Hematopoietic multipotent progenitor cell (in vitro differentiated cells): ENCODE data around the gene FAM83C. TPM values are rescaled to one million over a fixed set of nuclear protein-coding genes. Genes with fewer than 3 reads are reported as not detected.

Experiments
- DNase-seq, 3 donors: peaks; one replicate each; pipeline ENCODE4 v3.0.0-alpha.2; 2011 to 2015; ENCODE audit warnings: low read depth in 2 of 3, low spot score in 2 of 3
- total RNA-seq: library from RNA; depleted of rRNA; stranded (reverse); fragments of >200 nt; gene quantifications from one replicate; pipeline ENCODE4 v1.2.3, GENCODE V29; 2012

Gene FAM83C
- total RNA-seq, 1 donor: under 0.01 TPM

DNA sequence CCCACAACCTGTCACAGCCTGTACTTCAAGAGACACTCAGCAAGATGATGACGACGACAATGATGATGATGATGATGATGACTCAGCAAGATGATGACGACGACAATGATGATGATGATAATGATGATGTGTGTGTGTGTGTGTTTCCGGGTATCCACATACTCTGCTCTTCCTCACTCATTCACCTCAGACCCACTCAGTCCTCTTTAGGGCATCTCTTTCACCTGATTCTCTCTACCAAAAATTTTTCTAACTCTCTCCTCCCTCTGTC lies 6.5 kb downstream of the FAM83C start:
- DNase-seq: no peak

DNA sequence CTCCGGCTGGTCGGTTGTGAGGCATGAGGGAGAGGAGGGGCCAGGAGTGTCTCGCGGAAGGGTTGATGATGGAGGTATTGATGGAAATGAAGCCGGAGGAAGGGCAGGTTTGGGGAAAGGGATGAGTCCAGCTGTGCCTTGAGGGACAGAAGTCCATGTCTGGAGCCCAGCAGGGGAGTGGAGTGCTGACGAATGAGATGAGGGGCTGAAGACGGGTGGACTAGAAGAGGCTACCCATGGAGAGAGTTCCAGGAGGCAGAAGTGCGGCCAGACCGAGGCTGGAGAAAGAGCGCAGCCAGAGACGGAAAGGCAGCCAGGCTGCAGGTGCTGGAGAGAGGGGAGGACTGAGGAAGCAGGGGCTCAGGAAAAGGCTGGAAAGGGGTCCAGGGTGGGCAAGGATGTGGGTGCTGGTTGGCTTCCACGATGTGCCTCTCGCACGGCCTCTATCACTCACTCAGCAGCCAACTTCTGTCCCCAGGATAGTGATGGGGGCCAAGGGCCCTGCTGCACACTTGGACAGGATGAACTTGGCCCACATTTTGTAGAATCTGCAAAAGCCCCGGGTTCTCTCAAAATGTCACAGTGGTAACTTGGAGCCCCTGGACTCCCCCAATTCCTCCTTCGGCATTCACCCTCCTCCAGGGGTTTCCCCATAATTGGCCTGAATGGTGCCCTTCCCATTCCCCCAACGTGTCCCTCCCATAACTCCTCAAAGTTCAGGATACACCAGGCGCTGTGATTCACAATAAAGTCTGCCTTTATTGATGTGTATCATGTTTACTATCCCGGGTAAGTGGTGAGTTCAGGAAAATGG lies 7.0 kb downstream of the FAM83C start:
- DNase-seq: no peak

DNA sequence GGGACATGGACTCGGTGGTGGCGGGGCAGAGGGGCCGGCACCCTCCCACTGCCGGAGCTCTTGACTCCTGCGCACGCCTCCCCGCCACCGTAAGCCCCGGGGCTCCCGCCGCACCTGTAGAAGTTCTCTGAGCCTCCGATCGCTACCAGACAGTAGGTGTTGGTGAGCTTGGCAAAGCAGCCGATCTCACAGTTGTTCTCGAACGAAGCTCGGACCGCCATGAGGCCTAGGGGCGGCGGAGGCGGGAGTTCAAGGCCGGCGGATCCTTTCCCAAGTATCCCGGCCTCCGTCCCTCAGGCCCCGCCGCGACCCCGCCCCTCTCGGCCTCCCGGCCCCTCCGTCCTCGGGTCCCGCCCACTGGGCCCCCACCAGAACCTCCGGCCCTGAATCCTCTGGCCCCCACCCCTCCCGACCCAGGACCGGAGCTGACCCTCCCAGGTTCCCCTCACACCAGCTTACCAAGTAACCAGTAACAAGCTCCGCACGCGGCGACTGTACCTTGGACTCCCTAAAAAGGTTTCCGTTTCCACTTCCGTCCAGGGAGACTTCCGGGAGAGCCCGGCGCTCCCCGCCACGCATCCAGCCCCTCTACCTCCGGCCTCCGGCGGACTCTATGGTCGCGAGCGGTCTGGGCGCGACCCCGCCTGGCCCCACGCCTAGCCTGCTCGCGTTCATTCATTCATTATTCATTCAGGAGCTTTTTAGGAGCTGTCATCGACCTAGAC lies 7.8 kb downstream of the FAM83C start, which contains the start of gene EIF6:
TSS of gene EIF6 (minus strand) at position 506 of the 725 bp plus-strand sequence. CDS start at position 221, 285 bp downstream.
- DNase-seq: peak in 2 of 3 donors; percentile 78 to 79

DNA sequence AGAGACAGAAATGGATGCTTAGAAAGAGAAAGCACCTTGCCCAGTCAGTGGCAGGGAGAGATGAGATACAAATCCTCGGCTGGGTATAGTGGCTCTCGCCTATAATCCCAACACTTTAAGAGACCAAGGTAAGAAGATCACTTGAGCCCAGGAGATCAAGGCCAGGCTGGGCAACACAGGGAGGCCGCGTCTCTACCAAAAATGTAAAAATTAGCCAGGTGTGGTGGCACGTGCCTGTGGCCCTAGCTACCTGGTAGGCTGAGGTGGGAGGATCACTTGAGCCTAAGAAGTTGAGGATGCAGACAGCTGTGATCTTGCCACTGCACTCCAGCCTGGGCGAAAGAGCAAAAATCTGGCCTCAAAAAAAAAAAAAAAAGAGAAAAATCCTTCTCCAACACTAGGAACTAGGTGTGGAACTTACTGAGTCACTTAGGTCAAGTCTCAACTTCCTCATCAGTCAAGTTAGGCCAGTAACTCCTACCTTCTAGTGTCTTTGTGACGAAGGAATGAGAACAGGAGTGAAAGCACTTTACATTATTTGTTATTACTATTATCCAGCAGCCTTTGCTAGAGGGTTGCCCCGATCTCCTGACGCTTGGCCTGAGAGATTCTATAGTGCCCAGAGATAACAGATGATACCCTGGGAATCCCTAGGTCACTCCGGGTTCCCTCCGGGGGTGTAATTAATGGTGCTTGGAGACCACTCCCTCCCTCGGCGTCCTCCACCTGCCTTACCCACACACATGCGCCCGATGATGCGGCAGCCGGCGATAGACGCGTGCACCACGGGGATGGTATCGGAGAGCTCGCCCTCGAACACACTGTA lies 8.6 kb downstream of the FAM83C start:
- peak in 2 of 3 donors; percentile 17 to 24 for DNase-seq

DNA sequence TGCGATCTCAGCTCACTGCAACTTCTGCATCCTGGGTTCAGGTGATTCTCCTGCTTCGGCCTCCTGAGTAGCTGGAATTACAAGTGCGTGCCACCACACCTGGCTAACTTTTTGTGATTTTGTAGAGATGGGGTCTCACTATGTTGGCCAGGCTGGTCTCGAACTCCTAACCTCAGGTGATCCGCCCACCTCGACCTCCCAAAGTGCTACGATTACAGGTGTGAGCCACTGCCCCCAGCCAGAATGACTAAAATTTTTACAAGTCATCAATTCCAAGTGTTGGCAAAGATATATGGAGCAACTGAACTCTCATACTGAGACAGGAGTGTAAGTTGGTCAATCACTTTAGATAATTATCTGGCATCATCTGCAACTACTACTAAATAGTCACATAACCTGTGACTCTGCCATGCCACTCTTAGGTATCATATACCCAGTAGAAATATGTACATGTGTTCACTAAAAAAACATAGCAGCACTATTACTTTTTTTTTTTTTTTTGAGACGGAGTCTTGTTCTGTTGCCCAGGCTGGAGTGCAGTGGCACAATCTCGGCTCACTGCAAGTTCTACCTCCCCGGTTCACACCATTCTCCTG lies 10.6 kb downstream of the FAM83C start:
- no peak for DNase-seq

DNA sequence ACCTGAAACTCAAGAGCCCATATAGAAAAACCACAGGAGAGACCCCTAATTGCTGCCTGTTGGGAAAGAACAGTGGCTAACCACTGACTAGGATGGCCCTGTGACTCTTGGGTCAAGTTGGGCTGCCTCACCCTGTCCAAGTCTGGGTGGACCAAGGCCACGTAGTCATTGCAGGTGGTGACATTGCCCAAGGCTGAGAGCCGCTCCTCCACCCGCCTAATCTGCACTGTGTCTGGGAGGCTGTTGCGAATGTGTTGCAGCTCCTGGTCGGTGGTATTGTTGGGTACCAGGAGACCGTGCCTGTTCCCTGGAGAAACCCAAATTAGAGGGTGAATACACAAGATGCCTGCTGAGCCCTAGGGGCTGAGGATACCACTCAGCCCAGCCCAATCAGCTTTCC lies 11.7 kb downstream of the FAM83C start:
- DNase-seq: no peak

DNA sequence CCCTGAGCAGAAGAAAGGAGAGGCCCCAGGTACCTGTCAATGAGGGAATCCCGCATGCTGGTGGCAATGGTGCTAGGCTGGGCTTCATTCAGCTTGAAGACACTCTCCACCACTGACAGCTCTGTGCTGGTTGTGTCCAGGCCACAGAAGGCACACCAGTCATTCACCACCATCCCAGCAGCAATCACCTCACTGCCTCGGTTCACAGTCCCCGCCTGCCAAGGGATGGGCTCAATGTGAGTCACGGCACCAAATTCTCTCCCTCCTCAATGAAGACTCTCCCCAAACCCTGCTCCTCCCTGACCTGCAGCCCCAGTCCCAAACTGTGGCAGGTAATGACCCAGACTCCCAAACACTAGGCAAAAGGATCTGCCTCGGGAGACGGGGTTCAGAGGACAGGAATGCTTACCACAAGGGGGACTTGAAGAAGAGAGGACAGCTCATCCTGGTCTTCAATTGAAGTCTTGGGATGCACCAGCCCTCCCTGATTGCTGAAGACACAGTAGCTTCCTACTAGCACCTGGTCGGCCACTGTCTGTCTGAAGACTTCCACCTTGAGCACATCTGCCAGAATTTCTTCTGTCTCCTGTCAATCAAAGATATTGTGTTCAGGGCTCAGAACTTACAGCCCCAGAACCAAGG lies 12.6 kb downstream of the FAM83C start:
- DNase-seq: no peak

DNA sequence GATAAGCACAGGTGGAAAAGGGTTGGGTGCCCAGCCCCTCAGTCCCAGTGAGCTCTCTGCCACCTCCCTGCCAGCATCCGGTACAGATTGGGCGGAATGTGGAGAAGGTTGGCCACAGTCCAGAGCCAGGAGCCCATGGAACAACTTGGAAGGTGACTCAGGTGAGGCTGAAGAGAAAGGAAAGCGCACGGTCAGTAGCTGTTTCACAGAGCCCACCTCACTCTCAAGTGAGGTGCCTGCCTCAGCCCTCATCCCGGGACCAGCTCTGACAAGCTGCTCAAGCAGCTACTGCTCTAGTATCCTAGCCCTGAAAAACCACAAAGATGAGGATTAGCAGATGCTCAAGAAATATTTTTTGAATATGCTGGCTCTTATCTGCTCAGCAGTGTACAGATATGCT lies 13.2 kb downstream of the FAM83C start:
- no peak for DNase-seq

DNA sequence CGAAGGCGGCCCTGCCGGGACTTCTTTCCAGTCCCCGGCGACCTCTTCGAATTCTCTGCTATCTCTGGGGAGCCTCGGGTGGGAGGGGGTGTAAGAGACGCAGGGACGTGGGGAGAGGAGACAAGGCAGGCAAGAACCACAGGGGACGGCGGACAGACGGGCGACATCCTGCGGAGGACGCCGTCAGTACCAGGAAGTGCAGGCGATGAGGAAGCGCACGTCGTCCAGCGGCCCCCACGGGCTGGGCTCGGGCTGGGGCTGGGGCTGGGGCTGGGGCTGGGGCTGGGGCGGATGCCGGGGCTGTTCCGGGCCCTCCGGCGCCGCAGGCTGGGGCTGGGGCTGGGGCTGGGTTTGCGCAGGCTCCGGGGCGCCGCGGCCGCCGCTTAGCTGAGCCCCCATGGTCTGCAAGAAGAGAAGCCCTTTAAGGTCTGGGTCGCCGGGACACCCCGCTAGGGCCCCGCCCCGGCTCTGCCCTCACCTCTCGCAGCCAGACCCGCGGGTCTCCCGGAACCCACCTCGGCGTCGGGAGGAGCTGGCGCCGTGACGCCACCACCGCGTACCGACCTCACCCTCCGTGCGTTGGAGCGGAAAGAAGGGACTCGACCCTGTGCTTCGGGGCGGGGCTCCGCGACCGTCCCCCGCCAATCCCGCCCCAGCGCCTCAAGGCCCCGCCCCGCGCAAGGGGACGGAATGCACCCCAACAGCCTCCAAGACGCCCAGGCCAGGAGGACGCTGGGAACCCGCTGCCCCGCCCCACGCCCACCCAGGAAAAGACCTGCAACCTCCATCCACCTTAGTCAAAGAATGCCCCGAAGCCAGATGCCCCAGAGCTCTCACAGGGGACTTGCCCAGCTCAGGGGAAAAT lies 14.5 kb downstream of the FAM83C start, which contains the start of gene MMP24OS:
TSS of gene MMP24OS (minus strand) at position 592 of the 865 bp plus-strand sequence. CDS start at position 399, 193 bp downstream.
- peak; percentile 77 to 93 (median 91) for DNase-seq

DNA sequence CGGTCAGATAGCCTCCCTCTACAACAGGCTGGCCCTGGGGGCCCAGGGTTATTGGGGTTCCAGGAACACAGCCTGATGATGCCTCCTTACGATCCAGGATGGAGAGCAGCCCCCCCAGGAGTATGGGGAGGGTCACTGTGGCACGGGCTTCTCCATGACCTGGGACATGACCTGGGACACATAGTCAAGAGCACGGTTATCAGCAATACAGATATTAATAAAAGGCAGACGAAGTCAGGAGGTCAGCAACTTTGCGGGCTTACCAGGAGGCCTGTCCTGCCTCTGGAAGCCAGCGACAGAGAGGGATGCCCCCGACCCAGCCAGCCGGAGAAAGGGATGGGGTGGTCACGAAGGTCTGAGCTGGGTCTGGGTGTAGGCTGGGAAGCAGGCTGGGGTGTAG lies 15.1 kb downstream of the FAM83C start:
- DNase-seq: no peak

DNA sequence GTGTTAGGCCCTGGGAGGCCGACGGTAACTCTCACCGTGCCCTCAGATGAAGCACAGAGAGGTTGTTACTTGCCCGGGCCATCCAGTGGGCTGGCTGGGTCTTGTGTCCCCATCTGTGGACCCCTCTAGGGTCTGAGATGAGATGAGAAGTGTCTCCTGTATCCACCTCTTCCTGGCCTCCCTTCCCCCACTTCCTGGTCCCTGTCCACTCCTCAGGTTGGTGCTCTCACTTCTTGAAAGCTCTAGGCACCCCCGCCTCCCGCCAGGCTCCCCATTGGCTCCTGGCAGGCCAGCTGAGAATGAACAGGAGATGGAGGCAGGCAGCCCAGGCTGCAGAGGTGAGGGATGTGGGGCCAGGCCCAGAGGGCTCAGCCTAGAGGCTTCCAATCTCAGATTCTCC lies 15.8 kb downstream of the FAM83C start:
- no peak for DNase-seq

DNA sequence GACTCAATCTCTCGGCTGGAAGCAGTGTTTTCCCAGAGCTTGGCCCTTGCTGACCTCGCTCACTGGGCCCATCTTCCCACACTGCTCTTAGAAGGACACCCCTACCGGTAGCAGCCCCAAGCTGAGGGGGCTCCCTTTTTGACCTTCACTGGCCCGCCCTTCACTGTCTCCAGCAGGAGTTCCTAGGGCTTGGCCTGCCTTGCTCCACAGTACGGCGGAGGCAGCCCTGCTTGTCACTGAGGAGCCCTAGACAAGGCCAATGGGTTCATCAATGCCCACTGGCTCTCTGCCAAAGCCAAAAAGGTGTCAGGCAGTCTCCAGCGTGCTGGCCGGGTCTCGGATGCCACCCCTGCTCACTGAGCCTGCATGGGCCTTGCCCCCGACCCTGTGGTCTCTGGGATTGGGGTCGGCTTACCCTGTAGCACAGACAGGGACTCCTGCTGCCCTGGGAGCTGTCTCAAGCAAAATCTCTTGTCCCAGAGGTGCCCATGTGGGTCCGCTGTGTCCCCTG lies 16.4 kb downstream of the FAM83C start:
- no peak for DNase-seq

DNA sequence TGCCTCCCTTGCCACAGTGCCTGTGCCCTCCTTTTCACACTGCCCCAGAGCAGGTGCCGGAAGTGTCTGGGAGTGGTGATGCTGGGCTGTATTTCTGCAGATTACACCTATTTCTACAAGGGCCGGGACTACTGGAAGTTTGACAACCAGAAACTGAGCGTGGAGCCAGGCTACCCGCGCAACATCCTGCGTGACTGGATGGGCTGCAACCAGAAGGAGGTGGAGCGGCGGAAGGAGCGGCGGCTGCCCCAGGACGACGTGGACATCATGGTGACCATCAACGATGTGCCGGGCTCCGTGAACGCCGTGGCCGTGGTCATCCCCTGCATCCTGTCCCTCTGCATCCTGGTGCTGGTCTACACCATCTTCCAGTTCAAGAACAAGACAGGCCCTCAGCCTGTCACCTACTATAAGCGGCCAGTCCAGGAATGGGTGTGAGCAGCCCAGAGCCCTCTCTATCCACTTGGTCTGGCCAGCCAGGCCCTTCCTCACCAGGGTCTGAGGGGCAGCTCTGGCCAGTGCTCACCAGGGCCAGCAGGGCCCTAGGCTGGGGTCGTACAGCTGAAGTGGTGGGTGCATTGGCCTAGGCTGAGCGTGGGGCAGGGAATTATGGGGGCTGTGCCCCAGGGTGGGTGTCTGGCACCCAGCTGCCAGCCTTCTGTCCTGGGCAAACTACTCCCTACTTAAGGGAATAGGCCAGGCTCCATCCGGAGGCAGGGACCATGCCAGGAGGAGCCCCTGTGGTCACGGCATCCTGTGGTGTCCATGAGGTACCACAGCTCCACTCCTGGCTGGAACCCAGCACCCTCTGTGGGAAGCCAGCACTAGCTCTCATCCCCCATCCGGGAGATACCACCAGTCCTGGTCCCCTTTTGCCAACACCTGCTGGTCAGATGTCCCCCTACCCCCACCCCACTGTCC lies 17.8 kb downstream of the FAM83C start:
- no peak for DNase-seq

DNA sequence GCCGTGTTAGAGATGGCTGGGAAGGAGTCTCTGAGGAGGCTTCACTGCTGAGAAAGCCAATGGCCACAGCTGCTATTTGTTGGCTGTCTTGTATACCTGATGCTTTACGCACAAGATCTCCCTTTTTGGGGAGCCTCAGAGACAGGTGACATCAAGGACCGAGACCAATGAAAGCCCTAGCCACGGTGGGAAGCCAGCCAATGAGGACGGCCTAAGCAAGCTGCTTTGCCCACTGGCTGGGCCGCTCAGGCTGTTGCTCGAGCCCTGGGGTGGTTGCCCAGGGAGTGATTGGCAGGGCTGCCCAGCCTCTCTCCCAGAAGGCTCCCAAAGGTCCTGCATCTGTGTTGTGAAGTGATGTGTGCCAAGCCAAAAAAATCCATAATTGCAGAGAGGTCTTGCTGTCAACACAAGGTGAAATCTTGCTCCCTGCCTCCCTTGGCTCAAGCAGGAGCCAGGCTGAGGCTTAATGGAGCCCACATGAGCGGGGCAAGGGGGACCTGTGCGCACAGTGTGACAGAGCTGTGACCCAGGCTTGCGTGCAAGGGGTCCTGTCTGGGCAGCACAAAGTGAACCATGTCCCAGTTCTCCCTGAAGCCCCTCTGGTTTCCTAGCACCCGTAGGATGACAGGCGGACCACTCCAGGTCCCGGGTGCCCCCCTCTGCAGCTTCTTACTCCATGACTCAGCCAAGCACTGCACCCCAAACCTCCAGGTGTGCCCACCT lies 18.6 kb downstream of the FAM83C start:
- DNase-seq: peak in 1 of 3 donors; percentile 31

DNA sequence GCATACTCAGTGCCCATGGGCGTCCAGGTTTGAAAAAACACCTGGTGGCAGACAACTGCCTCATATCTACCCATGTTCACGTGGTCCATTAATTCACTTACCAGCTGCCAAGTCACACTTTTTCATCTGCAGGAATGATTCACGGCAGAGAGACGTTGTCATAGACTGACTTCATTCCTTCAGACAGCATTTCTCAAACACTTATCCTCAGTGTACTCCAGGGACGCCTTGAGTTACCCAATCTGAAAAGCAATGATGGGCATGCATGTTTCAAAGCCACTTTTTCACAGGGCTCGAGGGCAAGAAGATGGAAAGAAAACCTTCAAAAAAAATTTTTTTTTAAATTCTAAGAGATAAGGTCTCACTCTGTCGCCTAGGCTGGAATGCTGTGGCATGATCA lies 20.3 kb downstream of the FAM83C start:
- no peak for DNase-seq

DNA sequence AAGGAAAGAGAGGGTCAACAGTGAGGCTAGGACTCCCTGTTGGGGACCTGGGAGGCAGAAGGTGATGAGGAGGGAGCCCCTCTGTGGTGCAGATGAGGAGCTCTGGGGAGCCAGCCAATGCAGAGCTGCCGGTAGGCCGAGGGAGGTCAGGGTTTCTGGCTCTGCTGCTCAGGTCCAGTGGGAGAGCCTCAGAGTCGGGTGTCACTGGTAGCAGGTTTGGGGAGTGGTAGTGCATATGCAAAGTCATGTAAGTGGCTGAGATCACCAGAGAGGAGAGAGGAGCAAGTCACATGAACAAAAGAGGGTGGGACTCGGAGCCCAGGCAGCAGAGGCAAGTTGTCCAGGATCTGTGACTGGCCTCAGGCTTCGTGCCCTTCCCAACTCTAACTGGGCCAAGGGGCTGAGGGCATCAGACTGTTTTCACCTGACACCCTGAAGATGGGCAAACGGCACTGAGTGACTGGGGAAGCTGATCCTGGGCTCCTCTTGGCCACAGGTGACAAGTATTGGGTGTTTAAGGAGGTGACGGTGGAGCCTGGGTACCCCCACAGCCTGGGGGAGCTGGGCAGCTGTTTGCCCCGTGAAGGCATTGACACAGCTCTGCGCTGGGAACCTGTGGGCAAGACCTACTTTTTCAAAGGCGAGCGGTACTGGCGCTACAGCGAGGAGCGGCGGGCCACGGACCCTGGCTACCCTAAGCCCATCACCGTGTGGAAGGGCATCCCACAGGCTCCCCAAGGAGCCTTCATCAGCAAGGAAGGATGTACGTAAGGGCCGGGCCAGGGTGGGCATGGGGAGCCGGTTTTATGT lies 20.9 kb downstream of the FAM83C start:
- no peak for DNase-seq
